Mesenchymal stem cell (in vitro differentiated cells and primary cell): ENCODE data around the gene SLC6A13.
"Not testable (repeated sequence)": the region's sequence is repeated elsewhere in the genome, so short reads cannot be mapped to it uniquely, and the experiment has no call there.

Source experiments
- DNase-seq: peaks from one replicate; pipeline ENCODE4 v3.0.0-alpha.2; 2013
- H2AFZ ChIP-seq: one replicate; pipeline ENCODE4 v1.6.1; 2013; ENCODE audit warnings: low read depth, mild to moderate bottlenecking, control low read depth, inconsistent platforms, low read length, moderate library complexity
- H2AK5ac ChIP-seq: 2 replicates; pipeline ENCODE4 v1.6.1; 2013; ENCODE audit warnings: low read length, moderate library complexity, mild to moderate bottlenecking, inconsistent platforms; ENCODE audit not compliant: severe bottlenecking
- H2BK120ac ChIP-seq: one replicate; pipeline ENCODE4 v1.6.1; 2013; ENCODE audit warnings: low read depth, mild to moderate bottlenecking, inconsistent platforms, low read length, moderate library complexity
- H2BK12ac ChIP-seq, 2 experiments: one replicate each; pipeline ENCODE4 v1.6.1; 2013; ENCODE audit warnings: inconsistent platforms in 2 of 2, low read length in 2 of 2, mild to moderate bottlenecking in 2 of 2, moderate library complexity in 2 of 2, control low read depth in 1 of 2
- H2BK15ac ChIP-seq: one replicate; pipeline ENCODE4 v1.6.1; 2013; ENCODE audit warnings: mild to moderate bottlenecking, low read depth, inconsistent platforms; ENCODE audit not compliant: poor library complexity, severe bottlenecking
- H2BK5ac ChIP-seq: 2 replicates; pipeline ENCODE4 v1.6.1; 2013; ENCODE audit warnings: low read depth, mild to moderate bottlenecking, low read length, control low read depth, inconsistent platforms; ENCODE audit not compliant: poor library complexity, severe bottlenecking
- H3K14ac ChIP-seq, 2 experiments: one replicate each; pipeline ENCODE4 v1.6.1; 2013; ENCODE audit warnings: inconsistent platforms in 2 of 2, low read length in 2 of 2, control low read depth in 1 of 2, mild to moderate bottlenecking in 1 of 2, moderate library complexity in 1 of 2
- H3K18ac ChIP-seq, 2 experiments: one replicate each; pipeline ENCODE4 v1.6.1; 2013; ENCODE audit warnings: inconsistent platforms in 2 of 2, low read length in 2 of 2, control low read depth in 1 of 2, low read depth in 1 of 2, mild to moderate bottlenecking in 1 of 2
- H3K23ac ChIP-seq, 2 experiments: one replicate each; pipeline ENCODE4 v1.6.1; 2013; ENCODE audit warnings: inconsistent platforms in 2 of 2, low read length in 2 of 2, mild to moderate bottlenecking in 2 of 2, moderate library complexity in 2 of 2, control low read depth in 1 of 2
- H3K27ac ChIP-seq: 2 replicates; pipeline ENCODE4 v1.5.1; 2013; ENCODE audit warnings: mild to moderate bottlenecking, moderate library complexity, low read length, control low read depth, inconsistent platforms; ENCODE audit not compliant: poor library complexity, severe bottlenecking
- H3K27me3 ChIP-seq, 2 experiments: 2 replicates each; pipeline versions ENCODE4 v1.6.1 to v1.7.0; 2013; ENCODE audit warnings: low read length in 2 of 2, mild to moderate bottlenecking in 2 of 2, moderate library complexity in 2 of 2, control low read depth in 1 of 2, inconsistent platforms in 1 of 2; ENCODE audit not compliant: control insufficient read depth in 1 of 2, insufficient read depth in 1 of 2
- H3K36me3 ChIP-seq, 2 experiments: 2 replicates each; pipeline versions ENCODE4 v1.6.1 to v1.7.0; 2013; ENCODE audit warnings: low read length in 2 of 2, control low read depth in 1 of 2, inconsistent platforms in 1 of 2, low read depth in 1 of 2, mild to moderate bottlenecking in 1 of 2; ENCODE audit not compliant: insufficient read depth in 2 of 2, control insufficient read depth in 1 of 2
- H3K4ac ChIP-seq, 2 experiments: one replicate each; pipeline ENCODE4 v1.6.1; 2013; ENCODE audit warnings: inconsistent platforms in 2 of 2, low read length in 2 of 2, mild to moderate bottlenecking in 2 of 2, moderate library complexity in 2 of 2, control low read depth in 1 of 2, low read depth in 1 of 2
- H3K4me1 ChIP-seq: 2 replicates; pipeline ENCODE4 v1.6.1; 2013; ENCODE audit warnings: low read depth, low read length, control low read depth; ENCODE audit not compliant: control insufficient read depth, insufficient read depth
- H3K4me2 ChIP-seq: 2 replicates; pipeline ENCODE4 v1.6.1; 2013; ENCODE audit warnings: low read length, mild to moderate bottlenecking, inconsistent platforms; ENCODE audit not compliant: poor library complexity, severe bottlenecking
- H3K4me3 ChIP-seq, 2 experiments: 2 replicates each; pipeline versions ENCODE4 v1.5.1 to v1.7.0; 2013; ENCODE audit warnings: low read length in 2 of 2, mild to moderate bottlenecking in 2 of 2, control low read depth in 1 of 2, low read depth in 1 of 2; ENCODE audit not compliant: insufficient read depth in 1 of 2
- H3K79me1 ChIP-seq: replicated peaks from 2 replicates; pipeline ENCODE4 v1.6.1; 2013; ENCODE audit warnings: mild to moderate bottlenecking, control low read depth, low read length, inconsistent platforms; ENCODE audit not compliant: poor library complexity, severe bottlenecking
- H3K9ac ChIP-seq: 2 replicates; pipeline ENCODE4 v1.7.0; 2013; ENCODE audit warnings: mild to moderate bottlenecking, low read length, moderate library complexity
- H3K9me3 ChIP-seq: 2 replicates; pipeline ENCODE4 v1.7.0; 2013; ENCODE audit warnings: mild to moderate bottlenecking, low read length; ENCODE audit not compliant: control insufficient read depth
- H4K8ac ChIP-seq: one replicate; pipeline ENCODE4 v1.6.1; 2013; ENCODE audit warnings: inconsistent platforms, mild to moderate bottlenecking, low read length, moderate library complexity
- H4K91ac ChIP-seq: one replicate; pipeline ENCODE4 v1.6.1; 2013; ENCODE audit warnings: mild to moderate bottlenecking, low read length, inconsistent platforms
- WGBS: methylation state at CpG from one replicate; pipeline ENCODE4 v1.1.7; 2013; ENCODE audit warnings: mixed read lengths; 5-methylcytosine and 5-hydroxymethylcytosine counted together

The SLC6A13 gene

DNA sequence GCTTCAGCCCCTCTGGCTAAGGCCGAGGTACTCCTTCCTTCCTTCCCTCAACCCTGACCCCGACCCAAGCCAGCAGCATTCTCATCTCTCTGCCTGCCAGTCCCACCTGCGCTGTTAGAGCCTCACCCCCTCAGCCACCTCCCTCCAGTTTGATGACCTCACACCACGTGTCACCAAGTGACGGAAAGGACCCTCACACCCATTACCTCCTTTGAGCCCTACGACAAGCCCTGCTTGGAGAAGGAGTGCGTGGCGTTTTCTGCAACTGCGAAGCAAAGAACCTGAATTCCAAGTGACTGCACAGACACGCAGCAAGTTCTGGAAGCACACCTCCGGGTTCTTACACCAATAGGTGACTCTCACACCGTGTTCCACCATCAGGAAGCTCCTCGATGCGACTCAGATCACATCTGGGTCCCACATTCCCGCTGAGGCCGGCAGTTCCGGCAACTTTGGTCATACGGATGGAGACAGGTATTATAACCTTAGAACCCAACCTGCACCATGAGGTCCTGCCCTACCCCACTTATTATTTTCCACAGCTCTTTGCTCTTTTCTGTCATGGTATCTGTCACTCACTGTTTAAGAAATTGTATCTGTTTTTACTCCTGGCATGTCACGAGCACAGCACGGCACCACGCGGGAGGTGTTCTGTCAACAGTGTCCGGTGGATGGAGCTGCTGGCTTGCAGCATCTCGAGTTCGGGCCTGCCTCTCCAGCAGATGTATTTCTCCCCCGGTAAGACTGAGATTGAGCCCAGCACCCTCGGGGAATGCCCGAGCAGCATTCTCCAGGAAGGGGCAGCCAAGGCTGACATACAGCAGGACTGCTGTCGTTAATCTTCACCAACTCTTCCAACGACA is 43.7 kb downstream of the SLC6A13 start:
- no peaks in the 10 kb centered on the region for H3K36me3 ChIP-seq
- no peak for DNase-seq
- peaks cover 21% of the 10 kb centered on the region for H3K4me1 ChIP-seq
- H2BK12ac ChIP-seq, result no peak overlapping the region
- 83% methylated on average over 30 of the region's 30 CpGs for WGBS
- H3K79me1 ChIP-seq, result no peaks in the 10 kb centered on the region
- no peak overlapping the region for H3K18ac ChIP-seq
- H3K23ac ChIP-seq, result no peak overlapping the region
- H3K4me2 ChIP-seq, result no peak overlapping the region
- no peak overlapping the region for H3K4me3 ChIP-seq
- no peak overlapping the region for H2BK5ac ChIP-seq
- H2AK5ac ChIP-seq, result no peak overlapping the region
- H3K14ac ChIP-seq, result no peak overlapping the region
- no peak overlapping the region for H2AFZ ChIP-seq
- no peak overlapping the region for H3K27ac ChIP-seq
- H3K4ac ChIP-seq, result no peak overlapping the region
- no peak overlapping the region for H2BK120ac ChIP-seq
- H3K9ac ChIP-seq, result no peak overlapping the region
- no peak overlapping the region for H4K8ac ChIP-seq
- no peaks in the 10 kb centered on the region for H3K9me3 ChIP-seq
- H4K91ac ChIP-seq, result no peak overlapping the region
- peaks cover 53 to 90% of the 10 kb centered on the region in 2 experiments for H3K27me3 ChIP-seq
- H2BK15ac ChIP-seq, result no peak overlapping the region

DNA sequence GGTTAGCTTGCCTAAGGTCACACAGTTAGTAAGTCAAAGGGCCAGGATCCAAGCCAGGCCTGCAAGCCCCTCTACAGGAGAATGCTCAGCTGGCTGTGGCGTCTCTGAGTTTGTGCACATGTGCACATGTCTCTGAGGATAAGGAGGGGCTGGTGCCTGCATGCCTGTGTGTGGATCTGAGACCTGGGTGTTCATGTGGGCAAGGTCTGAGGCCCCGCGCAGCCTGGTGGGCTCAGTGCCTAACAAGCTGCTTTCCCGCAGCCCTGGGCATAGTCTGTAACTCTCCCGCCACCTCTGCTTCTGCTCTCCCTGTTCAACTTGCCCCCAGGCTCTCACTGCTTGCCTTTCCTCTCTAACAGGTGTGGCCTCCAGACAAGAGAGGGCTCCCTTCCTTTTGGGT is 44.4 kb downstream of the SLC6A13 start:
- Histone ChIP-seq H3K36me3 (no peaks in the 10 kb centered on the region), H2BK15ac (no peak overlapping the region), H3K14ac (no peak overlapping the region), H2BK12ac (no peak overlapping the region), H2AFZ (no peak overlapping the region), H3K9ac (no peak overlapping the region), H4K8ac (no peak overlapping the region), H3K79me1 (no peaks in the 10 kb centered on the region), H2AK5ac (no peak overlapping the region), H3K4ac (no peak overlapping the region), H2BK120ac (no peak overlapping the region), H3K18ac (no peak overlapping the region), H3K4me1 (peaks cover 29% of the 10 kb centered on the region), H3K4me3 (no peak overlapping the region), H3K4me2 (no peak overlapping the region), H3K9me3 (no peaks in the 10 kb centered on the region), H3K23ac (no peak overlapping the region), H3K27me3 (peaks cover 55 to 90% of the 10 kb centered on the region in 2 experiments), H2BK5ac (no peak overlapping the region), H4K91ac (no peak overlapping the region), H3K27ac (no peak overlapping the region)
- DNase-seq, result no peak
- 83% methylated on average over 5 of the region's 5 CpGs for WGBS

DNA sequence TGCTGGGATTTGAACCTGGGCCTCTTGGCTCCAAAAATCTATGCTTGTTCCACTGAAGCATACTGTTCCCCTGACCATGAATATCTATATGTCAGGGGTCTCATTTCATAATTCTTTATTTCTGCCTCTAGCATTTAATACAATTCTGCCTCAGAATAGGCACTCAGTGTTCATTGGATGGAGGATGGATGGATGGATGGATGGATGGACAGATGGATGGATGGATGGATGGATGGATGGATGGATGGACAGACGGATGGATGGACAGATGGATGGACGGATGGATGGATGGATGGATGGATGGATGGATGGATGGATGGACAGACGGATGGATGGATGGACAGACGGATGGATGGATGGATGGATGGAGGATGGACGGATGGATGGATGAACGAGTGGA is 45.6 kb downstream of the SLC6A13 start:
- not testable (repeated sequence) for H3K9ac ChIP-seq, H3K9me3 ChIP-seq, H3K27ac ChIP-seq, H3K79me1 ChIP-seq, H2AFZ ChIP-seq, H2AK5ac ChIP-seq, H3K18ac ChIP-seq, H4K91ac ChIP-seq, H2BK120ac ChIP-seq, H2BK12ac ChIP-seq, H3K4ac ChIP-seq, H3K4me3 ChIP-seq, H3K36me3 ChIP-seq, H3K4me2 ChIP-seq, H2BK5ac ChIP-seq, H3K14ac ChIP-seq, H4K8ac ChIP-seq, H3K23ac ChIP-seq, DNase-seq, H2BK15ac ChIP-seq
- 78% methylated on average over 6 of the region's 6 CpGs for WGBS
- Histone ChIP-seq H3K27me3 (peaks cover 53 to 90% of the 10 kb centered on the region in 2 experiments), H3K4me1 (peaks cover 35% of the 10 kb centered on the region)

DNA sequence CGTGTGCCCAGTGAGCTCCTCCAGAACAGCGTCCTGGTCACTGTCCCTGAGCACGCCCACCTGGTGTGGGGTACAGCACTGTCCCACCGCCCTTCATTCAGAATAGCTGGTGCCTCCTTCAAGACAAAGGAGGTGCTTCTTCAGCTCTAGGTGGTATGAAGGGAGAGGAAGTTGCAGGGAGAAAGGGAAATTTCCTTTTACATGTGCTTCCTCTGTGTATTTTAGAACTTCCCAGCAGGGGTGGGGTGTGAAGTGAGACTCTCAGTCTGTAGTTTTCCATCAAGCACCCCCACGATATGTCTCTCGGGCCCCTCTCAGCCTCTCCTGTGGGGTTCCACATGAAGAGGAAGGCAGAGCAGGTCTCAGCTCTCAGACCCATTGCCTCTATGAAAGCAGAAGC is 47.5 kb downstream of the SLC6A13 start:
- Histone ChIP-seq H3K14ac (no peak overlapping the region), H3K9me3 (no peaks in the 10 kb centered on the region), H4K91ac (no peak overlapping the region), H2BK5ac (no peak overlapping the region), H3K18ac (no peak overlapping the region), H2BK12ac (no peak overlapping the region), H3K36me3 (no peaks in the 10 kb centered on the region), H3K4me3 (no peak overlapping the region), H3K4me1 (peaks cover 28% of the 10 kb centered on the region), H3K4ac (no peak overlapping the region), H4K8ac (no peak overlapping the region), H3K79me1 (no peaks in the 10 kb centered on the region), H2AK5ac (no peak overlapping the region), H3K27ac (no peak overlapping the region), H2BK15ac (no peak overlapping the region), H3K27me3 (peaks cover 44 to 90% of the 10 kb centered on the region in 2 experiments), H2AFZ (no peak overlapping the region), H3K9ac (no peak overlapping the region), H3K4me2 (no peak overlapping the region), H2BK120ac (no peak overlapping the region), H3K23ac (no peak overlapping the region)
- WGBS, result 85% methylated on average over 6 of the region's 6 CpGs
- DNase-seq, result no peak
